Measurements from ENCODE around the gene RNF123.
A peak's percentile ranks its signal among the peaks of the same experiment; 100 is the strongest.

The RNF123 gene

GRCh38 chr3:49663831-49664230 is 25.5 kb upstream of the RNF123 start:
- no peak overlapping the region for H3K4me3 ChIP-seq (replicated peaks; ENCODE audit: low read depth, low read length)
- DNase-seq (ENCODE audit: low read depth) = no peak
- TF ChIP-seq CTCF (IDR thresholded peaks at IDR 0.05; ENCODE audit: low read length, missing control alignments) = no peak

GRCh38 chr3:49664300-49664699 is 25.1 kb upstream of the RNF123 start:
- no peak overlapping the region for H3K4me3 ChIP-seq (replicated peaks; ENCODE audit: low read depth, low read length)
- no peak for DNase-seq (ENCODE audit: low read depth)
- TF ChIP-seq CTCF (IDR thresholded peaks at IDR 0.05; ENCODE audit: low read length, missing control alignments) = no peak

- DNase-seq (ENCODE audit: low read depth) = no peak
- no peak overlapping the region for H3K4me3 ChIP-seq (replicated peaks; ENCODE audit: low read depth, low read length)
- TF ChIP-seq CTCF (IDR thresholded peaks at IDR 0.05; ENCODE audit: low read length, missing control alignments) = no peak
Observed at GRCh38 chr3:49665822-49666519, 23.4 kb upstream of the RNF123 start.

- no peak for TF ChIP-seq CTCF (IDR thresholded peaks at IDR 0.05; ENCODE audit: low read length, missing control alignments)
- DNase-seq (ENCODE audit: low read depth) = peak; percentile 18
- H3K4me3 ChIP-seq (replicated peaks; ENCODE audit: low read depth, low read length) = no peak overlapping the region
Observed at GRCh38 chr3:49666592-49666991, 22.8 kb upstream of the RNF123 start.

GRCh38 chr3:49667701-49668413 is 21.5 kb upstream of the RNF123 start:
- no peak overlapping the region for H3K4me3 ChIP-seq (replicated peaks; ENCODE audit: low read depth, low read length)
- TF ChIP-seq CTCF (IDR thresholded peaks at IDR 0.05; ENCODE audit: low read length, missing control alignments) = no peak
- no peak for DNase-seq (ENCODE audit: low read depth)

- TF ChIP-seq CTCF (IDR thresholded peaks at IDR 0.05; ENCODE audit: low read length, missing control alignments) = no peak
- no peak overlapping the region for H3K4me3 ChIP-seq (replicated peaks; ENCODE audit: low read depth, low read length)
- DNase-seq (ENCODE audit: low read depth) = no peak
Observed at GRCh38 chr3:49668414-49668797, 21.0 kb upstream of the RNF123 start.
